Measurements from ENCODE around the gene U2AF2.
A peak's percentile ranks its signal among the peaks of the same experiment; 100 is the strongest.

The U2AF2 gene

GRCh38 chr19:55644191-55644833, 10.5 kb upstream of the U2AF2 start:
- no peak for DNase-seq

- no peak for DNase-seq
Measured at GRCh38 chr19:55644842-55645511, 9.9 kb upstream of the U2AF2 start.

- DNase-seq = no peak
Measured at GRCh38 chr19:55645512-55645881, 9.3 kb upstream of the U2AF2 start.

- no peak for DNase-seq
Measured at GRCh38 chr19:55646889-55647731, 7.7 kb upstream of the U2AF2 start.

GRCh38 chr19:55647732-55648584, 6.9 kb upstream of the U2AF2 start, which contains the start of gene CCDC106:
Gene CCDC106 (plus strand): TSS chr19:55648212. CDS start chr19:55649047, 835 bp downstream.
- peak; percentile 27 to 72 (median 57) for DNase-seq

GRCh38 chr19:55648585-55649267, 6.1 kb upstream of the U2AF2 start:
- no peak for DNase-seq

- no peak for DNase-seq
Measured at GRCh38 chr19:55649268-55650125, 5.3 kb upstream of the U2AF2 start.

- DNase-seq = no peak
Measured at GRCh38 chr19:55650126-55650557, 4.7 kb upstream of the U2AF2 start.

GRCh38 chr19:55650602-55651230, 4.1 kb upstream of the U2AF2 start:
- DNase-seq = no peak

- no peak for DNase-seq
Measured at GRCh38 chr19:55651236-55651635, 3.6 kb upstream of the U2AF2 start.

- DNase-seq = no peak
Measured at GRCh38 chr19:55652311-55653128, 2.3 kb upstream of the U2AF2 start.

- peak; percentile 99 to 100 (median 100) for DNase-seq
Measured at GRCh38 chr19:55653651-55654322, 1.0 kb upstream of the U2AF2 start.

- peak; percentile 98 to 100 (median 100) for DNase-seq
Measured at GRCh38 chr19:55654323-55654867, 440 bp upstream of the U2AF2 start.

GRCh38 chr19:55655648-55656040, 809 bp downstream of the U2AF2 start:
- DNase-seq = no peak

GRCh38 chr19:55656552-55656951, 1.7 kb downstream of the U2AF2 start:
- DNase-seq = no peak

- DNase-seq = no peak
Measured at GRCh38 chr19:55656988-55657747, 2.3 kb downstream of the U2AF2 start.

- DNase-seq = no peak
Measured at GRCh38 chr19:55658846-55659459, 4.1 kb downstream of the U2AF2 start.

All from stimulated activated naive CD4-positive, alpha-beta T cell (primary cell).